Neural progenitor cell (in vitro differentiated cells): ENCODE results near the gene SLC25A15.

Experiments
- CTCF ChIP-seq: fragments of 200-600 bp; sonication (generic); IDR thresholded peaks from 2 replicates; pipeline ENCODE4 v1.5.1; 2017; ENCODE audit warnings: antibody characterized with exemption, mild to moderate bottlenecking
- EZH2 ChIP-seq: fragments of 200-600 bp; sonication (generic); IDR thresholded peaks from 2 replicates; pipeline ENCODE4 v1.6.1; 2017; ENCODE audit warnings: antibody characterized with exemption, mild to moderate bottlenecking, moderate library complexity

- TF ChIP-seq CTCF = no peak
- TF ChIP-seq EZH2 = no peak
Observed at GRCh38 chr13:40777809-40778175, 11.6 kb upstream of the SLC25A15 start.
